ENCODE results near the gene FAM171A2.

DNA sequence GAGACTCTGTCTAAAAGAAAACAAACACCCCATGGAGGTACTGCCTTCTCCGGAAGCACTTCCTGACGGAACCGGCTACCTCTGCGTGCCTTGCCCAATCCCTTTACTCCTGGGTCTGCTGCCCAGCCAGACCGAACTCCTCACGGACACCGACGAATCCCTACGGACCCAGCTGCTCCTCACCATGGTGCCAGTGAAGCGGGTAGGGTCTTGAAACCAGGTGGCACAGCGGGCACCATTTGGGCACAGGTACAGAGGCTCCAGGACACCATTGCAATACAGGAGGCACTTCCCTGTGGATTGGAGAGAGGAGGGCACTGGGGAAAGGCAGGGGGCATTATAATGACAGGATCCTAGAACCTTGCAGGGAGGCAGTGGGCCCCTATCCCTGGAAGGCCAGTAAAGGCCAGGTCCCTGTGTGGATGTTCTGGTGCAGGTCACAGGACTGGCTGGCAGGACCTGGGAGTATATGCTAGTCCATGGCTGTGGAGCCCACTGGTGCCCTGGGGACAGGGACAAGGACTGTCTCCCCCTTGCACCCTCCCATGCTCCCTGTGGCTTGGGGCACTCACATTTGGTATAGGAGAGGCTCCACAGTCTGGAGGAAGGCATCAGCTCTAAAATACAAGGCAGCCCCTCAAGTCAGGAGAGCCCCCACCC, 41.3 kb downstream of the FAM171A2 start:
- TF ChIP-seq CTCF (IDR thresholded peaks at IDR 0.05) (no peak), POLR2A (IDR thresholded peaks at IDR 0.05) (no peak)

All from body of pancreas (tissue), 4 donors.